Left lung (tissue), 10 donors: ENCODE results near the gene NOL4L. TPM values are rescaled to one million over a fixed set of nuclear protein-coding genes. Genes with fewer than 3 reads are reported as not detected.
"Not testable (repeated sequence)": the region's sequence is repeated elsewhere in the genome, so short reads cannot be mapped to it uniquely, and the experiment has no call there.

Source experiments
- ATAC-seq: fragments of 200-7000 bp; cut with Tn5 transposase; one replicate; pipeline ENCODE4 v1.9.1; 2020; ENCODE audit warnings: moderate library complexity
- DNase-seq, 4 donors: peaks; one replicate each; pipeline ENCODE4 v3.0.0-alpha.2; 2013 to 2020
- H3K27ac ChIP-seq, 2 donors: fragments of 200-600 bp; sonication (generic) in 1 of 2; one replicate each; pipeline versions ENCODE4 v1.5.0 to v1.8.0; 2020 to 2021
- H3K27me3 ChIP-seq, 2 donors: fragments of 200-600 bp; sonication (generic) in 1 of 2; one replicate each; pipeline versions ENCODE4 v1.5.0 to v1.8.0; 2020 to 2021
- H3K36me3 ChIP-seq, 2 donors: fragments of 200-600 bp; sonication (generic) in 1 of 2; one replicate each; pipeline versions ENCODE4 v1.5.0 to v1.8.0; 2020 to 2021
- H3K4me1 ChIP-seq, 2 donors: fragments of 200-600 bp; one replicate each; pipeline ENCODE4 v1.8.0; 2021
- H3K4me3 ChIP-seq, 2 donors: fragments of 200-600 bp; sonication (generic) in 1 of 2; one replicate each; pipeline versions ENCODE4 v1.5.0 to v1.8.0; 2020 to 2021; ENCODE audit warnings: mild to moderate bottlenecking in 1 of 2
- H3K9me3 ChIP-seq, 2 donors: fragments of 200-600 bp; sonication (generic) in 1 of 2; one replicate each; pipeline versions ENCODE4 v1.5.0 to v1.8.0; 2020 to 2021
- CTCF ChIP-seq, 2 donors: fragments of 200-600 bp; sonication (generic) in 1 of 2; IDR thresholded peaks; one replicate each; pipeline versions ENCODE4 v1.5.0 to v1.8.0; 2021; ENCODE audit warnings: antibody characterized with exemption in 2 of 2
- intact Hi-C, 2 donors: fragments of 100-400 bp; cut with DNase I; formaldehyde crosslinking; loops; one replicate each; pipeline versions ENCODE4 v1.11.2 to v1.14.2; 2022
- polyA plus RNA-seq, 6 donors: library from polyadenylated mRNA; unstranded; fragments of 120-200 nt; gene quantifications; one replicate each; pipeline ENCODE4 v1.2.1, GENCODE V29; 2013; ENCODE audit not compliant: insufficient read length in 6 of 6
- total RNA-seq, 2 donors: library from RNA; stranded (reverse); fragmentation: NEBNext Ultra II Directional; extraction: Animal tissue kit (Norgen Biotek cat#: 25700); gene quantifications; one replicate each; pipeline ENCODE4 v1.2.1, GENCODE V29; 2021
- donor health status: DM: no; HTN: yes; CAD: no.
- donor health status: DM: no; HTN: no; CAD: no.

NOL4L gene
- total and polyA plus RNA-seq, 8 donors = 16.7 to 49.0 (median 40.7) TPM

- Histone ChIP-seq H3K36me3 (no peaks in the 10 kb centered on the region), H3K4me1 (no peaks in the 10 kb centered on the region), H3K27ac (no peak overlapping the region), H3K4me3 (no peak overlapping the region), H3K27me3 (no peaks in the 10 kb centered on the region), H3K9me3 (no peaks in the 10 kb centered on the region)
- TF ChIP-seq CTCF (IDR thresholded peaks at IDR 0.05) = no peak
- no peak for DNase-seq
- no peak for ATAC-seq
- intact Hi-C loops = no loop called here
These were observed 12.6 kb upstream of the NOL4L start for GRCh38 chr20:32597714-32598113.

- ATAC-seq = no peak
- DNase-seq = no peak
- intact Hi-C loops = no loop called here
These were observed 11.6 kb upstream of the NOL4L start for GRCh38 chr20:32596681-32597252.

GRCh38 chr20:32595143-32595542 lies 10.0 kb upstream of the NOL4L start:
- intact Hi-C loops = no loop called here
- H3K27me3 ChIP-seq = no peaks in the 10 kb centered on the region
- no peak overlapping the region for H3K4me3 ChIP-seq
- ATAC-seq (no peak), DNase-seq (no peak)
- H3K36me3 ChIP-seq = no peaks in the 10 kb centered on the region
- TF ChIP-seq CTCF (IDR thresholded peaks at IDR 0.05) = no peak
- no peaks in the 10 kb centered on the region for H3K4me1 ChIP-seq
- H3K9me3 ChIP-seq = no peaks in the 10 kb centered on the region
- H3K27ac ChIP-seq = no peak overlapping the region

More at GRCh38 chr20:32596681-32597252, 11.6 kb upstream of the NOL4L start:
- H3K9me3 ChIP-seq = no peaks in the 10 kb centered on the region
- no peak overlapping the region for H3K27ac ChIP-seq
- no peak overlapping the region for H3K4me3 ChIP-seq
- no peak for TF ChIP-seq CTCF (IDR thresholded peaks at IDR 0.05)
- H3K27me3 ChIP-seq = no peaks in the 10 kb centered on the region
- H3K4me1 ChIP-seq = no peaks in the 10 kb centered on the region
- H3K36me3 ChIP-seq = no peaks in the 10 kb centered on the region

- ATAC-seq, DNase-seq, H3K27me3 ChIP-seq, H3K4me1 ChIP-seq, H3K27ac ChIP-seq, intact Hi-C loops, H3K4me3 ChIP-seq, H3K9me3 ChIP-seq, H3K36me3 ChIP-seq: not testable (repeated sequence)
These were observed 9.5 kb upstream of the NOL4L start for GRCh38 chr20:32594669-32595068.

GRCh38 chr20:32594204-32594603 lies 9.1 kb upstream of the NOL4L start:
- TF ChIP-seq CTCF (IDR thresholded peaks at IDR 0.05) = no peak
- no peak overlapping the region for H3K27ac ChIP-seq
- DNase-seq (no peak), ATAC-seq (no peak)
- no peaks in the 10 kb centered on the region for H3K36me3 ChIP-seq
- no peaks in the 10 kb centered on the region for H3K9me3 ChIP-seq
- H3K4me1 ChIP-seq = peaks cover 0 to 3% of the 10 kb centered on the region in 2 donors
- H3K4me3 ChIP-seq = no peak overlapping the region
- intact Hi-C loops = no loop called here
- peaks cover 0 to 4% of the 10 kb centered on the region in 2 donors for H3K27me3 ChIP-seq

GRCh38 chr20:32592616-32593015 lies 7.5 kb upstream of the NOL4L start:
- H3K27me3 ChIP-seq = peaks cover 0 to 13% of the 10 kb centered on the region in 2 donors
- H3K27ac ChIP-seq, intact Hi-C loops, H3K36me3 ChIP-seq, DNase-seq, H3K9me3 ChIP-seq, ATAC-seq, H3K4me3 ChIP-seq, H3K4me1 ChIP-seq: not testable (repeated sequence)
